Activated T-cell treated with anti-CD3 and anti-CD28 coated beads for 48 hours (primary cell): Measurements from ENCODE around the gene TNIK.

Source experiments
- DNase-seq: peaks from one replicate; pipeline ENCODE4 v3.0.0-alpha.2; 2020; ENCODE audit warnings: low read depth

The TNIK gene

GRCh38 chr3:171416666-171417065, 43.5 kb downstream of the TNIK start:
- DNase-seq = no peak

- DNase-seq = no peak
These were observed 44.1 kb downstream of the TNIK start for GRCh38 chr3:171416061-171416460.

- no peak for DNase-seq
These were observed 45.1 kb downstream of the TNIK start for GRCh38 chr3:171415070-171415469.

GRCh38 chr3:171412473-171412872, 47.7 kb downstream of the TNIK start:
- no peak for DNase-seq

GRCh38 chr3:171412054-171412453, 48.2 kb downstream of the TNIK start:
- DNase-seq = no peak

GRCh38 chr3:171410186-171410585, 50.0 kb downstream of the TNIK start:
- no peak for DNase-seq

- no peak for DNase-seq
These were observed 52.4 kb downstream of the TNIK start for GRCh38 chr3:171407759-171408158.

GRCh38 chr3:171404376-171404967, 55.7 kb downstream of the TNIK start:
- no peak for DNase-seq

- no peak for DNase-seq
These were observed 57.9 kb downstream of the TNIK start for GRCh38 chr3:171402281-171402680.

- DNase-seq = no peak
These were observed 58.8 kb downstream of the TNIK start for GRCh38 chr3:171401432-171401831.

- DNase-seq = no peak
These were observed 60.4 kb downstream of the TNIK start for GRCh38 chr3:171399842-171400241.

- no peak for DNase-seq
These were observed 61.9 kb downstream of the TNIK start for GRCh38 chr3:171398343-171398742.

- no peak for DNase-seq
These were observed 63.1 kb downstream of the TNIK start for GRCh38 chr3:171397089-171397488.

- DNase-seq = no peak
These were observed 64.2 kb downstream of the TNIK start for GRCh38 chr3:171396048-171396447.

- no peak for DNase-seq
These were observed 67.0 kb downstream of the TNIK start for GRCh38 chr3:171393032-171393744.

- DNase-seq = no peak
These were observed 68.8 kb downstream of the TNIK start for GRCh38 chr3:171391432-171391831.

GRCh38 chr3:171390051-171390941, 69.9 kb downstream of the TNIK start:
- no peak for DNase-seq

- no peak for DNase-seq
These were observed 70.7 kb downstream of the TNIK start for GRCh38 chr3:171389491-171389890.

- no peak for DNase-seq
These were observed 71.7 kb downstream of the TNIK start for GRCh38 chr3:171388527-171388926.

- no peak for DNase-seq
These were observed 73.1 kb downstream of the TNIK start for GRCh38 chr3:171387062-171387461.

GRCh38 chr3:171385086-171385485, 75.1 kb downstream of the TNIK start:
- DNase-seq = no peak

GRCh38 chr3:171384101-171384891, 75.9 kb downstream of the TNIK start:
- no peak for DNase-seq
